GM20000 (cell line): ENCODE measurements around the gene ARHGAP42.

Experiments used
- DNase-seq: peaks from one replicate; pipeline ENCODE4 v3.0.0; 2012; ENCODE audit warnings: low spot score
- CTCF ChIP-seq: IDR thresholded peaks from 2 replicates; pipeline ENCODE4 v1.5.1; 2012; ENCODE audit warnings: mild to moderate bottlenecking, control low read depth; ENCODE audit errors: extremely low read depth, missing control alignments

Gene ARHGAP42

GRCh38 chr11:100689141-100689540, 2.1 kb downstream of the ARHGAP42 start:
- no peak for TF ChIP-seq CTCF
- no peak for DNase-seq

- DNase-seq, result no peak
- no peak for TF ChIP-seq CTCF
Observed at GRCh38 chr11:100691896-100692653, 5.0 kb downstream of the ARHGAP42 start.

GRCh38 chr11:100695911-100696310, 8.8 kb downstream of the ARHGAP42 start:
- DNase-seq, result no peak
- no peak for TF ChIP-seq CTCF

GRCh38 chr11:100703139-100703538, 16.1 kb downstream of the ARHGAP42 start:
- no peak for DNase-seq
- no peak for TF ChIP-seq CTCF

GRCh38 chr11:100703801-100704575, 16.9 kb downstream of the ARHGAP42 start:
- no peak for TF ChIP-seq CTCF
- DNase-seq, result no peak

GRCh38 chr11:100705447-100705846, 18.4 kb downstream of the ARHGAP42 start:
- TF ChIP-seq CTCF, result no peak
- DNase-seq, result no peak

GRCh38 chr11:100706179-100706578, 19.1 kb downstream of the ARHGAP42 start:
- TF ChIP-seq CTCF, result no peak
- DNase-seq, result no peak
